ENCODE results near the gene ZNF335. TPM values are rescaled to one million over a fixed set of nuclear protein-coding genes. Genes with fewer than 3 reads are reported as not detected.

Gene ZNF335
- total RNA-seq, 3 donors from 2014 or later = 39.7 to 46.4 (median 41.6) TPM

DNA sequence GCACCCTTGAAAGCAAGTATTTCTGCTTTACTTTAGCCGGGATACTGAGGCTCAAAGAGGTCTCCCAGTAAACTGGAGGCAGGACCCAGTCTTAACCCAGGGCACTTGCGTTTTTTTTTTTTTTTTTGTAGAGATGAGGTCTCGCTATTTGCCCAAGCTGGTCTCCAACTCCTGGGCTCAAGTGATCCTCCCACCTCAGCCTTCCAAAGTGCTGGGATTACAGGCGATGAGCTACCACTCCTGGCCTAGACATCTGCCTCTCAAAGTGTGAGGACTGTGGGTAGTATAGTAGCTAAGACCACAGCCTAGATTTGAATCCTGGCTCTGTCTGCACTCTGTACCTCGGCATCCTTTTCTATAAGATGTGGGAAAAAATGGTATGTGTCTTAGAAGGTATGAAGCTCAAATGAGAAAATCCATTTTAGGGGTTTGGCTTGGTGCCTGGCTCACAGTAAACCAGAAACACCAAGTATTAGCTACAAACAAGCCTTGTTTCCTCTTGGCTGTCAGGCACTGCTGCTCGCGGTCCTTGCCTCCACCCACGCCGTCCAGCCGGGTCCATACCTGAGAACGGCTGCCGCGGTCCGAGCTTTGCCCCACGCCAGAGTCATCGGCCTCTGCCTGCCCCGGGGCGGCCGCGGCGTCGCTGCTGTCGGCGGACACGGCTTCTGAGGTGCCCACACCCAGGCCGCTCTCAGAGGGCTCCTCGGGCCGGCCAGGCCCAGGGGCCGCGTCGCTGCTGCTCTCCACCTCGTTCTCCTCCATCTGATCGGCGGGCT lies 1.2 kb downstream of the ZNF335 start:
- peaks cover 23% of the 10 kb centered on the region for H3K4me1 Mint-ChIP-seq (ENCODE audit: low read depth)
- no peaks in the 10 kb centered on the region for H3K27me3 Mint-ChIP-seq (ENCODE audit: low read depth)
- DNase-seq = no peak
- peak overlapping the region; percentile 94 for H3K4me3 Mint-ChIP-seq
- peak in 1 of 2 donors; percentile 1 for ATAC-seq
- H3K36me3 Mint-ChIP-seq (ENCODE audit: insufficient read depth) = peaks cover 11% of the 10 kb centered on the region
- no peaks in the 10 kb centered on the region for H3K9me3 Mint-ChIP-seq

DNA sequence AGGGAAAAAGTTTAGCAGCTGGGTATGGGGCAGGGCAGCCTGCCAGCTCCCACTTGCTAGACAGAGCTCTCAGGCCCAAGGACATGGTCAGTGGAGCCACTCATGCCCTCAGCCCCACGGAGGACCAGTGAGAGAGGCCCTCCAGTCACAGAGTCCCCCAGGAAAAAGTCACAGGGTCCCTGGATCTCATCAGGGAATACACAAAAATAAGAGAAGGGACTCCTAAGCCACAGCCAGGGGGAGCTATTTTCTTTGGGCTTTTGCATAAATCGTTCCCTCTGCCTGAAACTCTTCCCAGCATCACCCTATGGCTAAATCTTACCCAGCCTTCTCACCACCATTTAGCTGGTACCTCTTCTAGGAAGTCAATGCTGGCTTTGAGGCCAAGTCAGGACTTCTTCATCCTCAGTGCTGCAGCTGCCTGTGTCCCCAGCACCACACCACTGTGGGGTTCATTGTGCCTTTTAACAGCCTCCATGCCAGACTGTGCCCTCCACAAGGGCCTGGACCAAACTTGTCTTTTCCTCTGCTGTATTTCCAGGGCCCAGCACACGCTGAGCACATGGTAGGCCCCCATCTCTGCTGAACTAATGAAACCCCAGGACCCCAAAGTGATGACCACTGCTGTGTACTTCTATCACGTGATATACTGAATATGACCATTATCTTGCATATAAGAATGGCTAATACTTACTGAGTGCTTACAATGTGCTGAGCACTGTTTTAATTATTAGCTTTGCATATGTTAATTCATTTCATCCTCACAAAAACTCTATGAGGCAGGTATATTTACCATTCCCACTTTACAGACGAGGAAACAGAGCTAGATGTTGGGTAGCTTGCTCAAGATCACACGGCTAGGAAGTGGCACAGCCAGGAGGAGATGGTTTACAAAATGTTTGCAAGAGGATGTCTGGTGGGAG lies 2.0 kb downstream of the ZNF335 start:
- Mint-ChIP-seq H3K4me3 (peak overlapping the region; percentile 94), H3K27me3 (ENCODE audit: low read depth) (no peaks in the 10 kb centered on the region), H3K9me3 (no peaks in the 10 kb centered on the region), H3K36me3 (ENCODE audit: insufficient read depth) (peaks cover 17% of the 10 kb centered on the region), H3K4me1 (ENCODE audit: low read depth) (peaks cover 23% of the 10 kb centered on the region)
- DNase-seq (no peak), ATAC-seq (no peak)

DNA sequence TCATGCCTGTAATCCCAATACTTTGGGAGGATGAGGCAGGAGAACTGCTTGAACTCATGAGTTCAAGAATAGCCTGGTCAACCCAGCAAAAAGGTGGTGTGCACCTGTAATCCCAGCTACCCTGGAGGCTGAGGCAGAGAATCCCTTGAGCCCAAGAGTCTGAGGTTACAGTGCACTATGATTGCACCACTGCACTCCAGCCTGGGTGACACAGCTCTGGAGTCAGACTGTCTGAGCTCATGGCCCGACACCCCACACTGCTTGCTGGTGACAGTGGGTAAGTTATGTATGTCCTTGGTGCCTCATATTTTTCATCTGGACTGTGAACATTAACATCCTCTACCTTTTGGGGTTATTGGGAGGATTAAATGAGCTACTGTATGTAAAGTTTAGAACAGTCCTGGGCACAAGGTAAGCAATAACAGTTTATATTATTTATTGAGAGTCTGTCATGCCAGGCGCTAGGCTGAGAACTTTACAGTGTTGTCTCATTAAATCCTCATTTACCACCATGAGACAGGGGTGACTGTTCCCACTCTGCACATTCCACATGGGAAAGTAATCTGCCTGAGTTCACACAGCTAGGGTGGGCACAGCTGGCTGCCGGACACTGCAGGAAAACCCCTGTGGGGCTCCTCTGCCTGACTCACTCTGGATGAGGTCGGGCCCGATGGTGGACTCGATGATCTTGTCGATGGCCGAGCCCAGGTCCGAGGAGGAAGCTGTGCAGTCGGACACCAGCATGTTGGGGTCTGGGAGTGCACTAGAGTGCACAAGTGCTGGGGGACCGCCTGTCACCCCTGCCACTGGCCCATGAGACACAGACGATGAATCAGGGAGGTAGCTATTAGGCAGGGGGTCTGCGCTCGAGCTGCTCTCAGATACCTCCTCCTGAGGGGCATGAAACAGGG lies 2.9 kb downstream of the ZNF335 start:
- no peaks in the 10 kb centered on the region for H3K27me3 Mint-ChIP-seq (ENCODE audit: low read depth)
- DNase-seq (no peak), ATAC-seq (no peak)
- peak overlapping the region; percentile 94 for H3K4me3 Mint-ChIP-seq
- H3K36me3 Mint-ChIP-seq (ENCODE audit: insufficient read depth) = peaks cover 20% of the 10 kb centered on the region
- H3K9me3 Mint-ChIP-seq = no peaks in the 10 kb centered on the region
- peaks cover 23% of the 10 kb centered on the region for H3K4me1 Mint-ChIP-seq (ENCODE audit: low read depth)

DNA sequence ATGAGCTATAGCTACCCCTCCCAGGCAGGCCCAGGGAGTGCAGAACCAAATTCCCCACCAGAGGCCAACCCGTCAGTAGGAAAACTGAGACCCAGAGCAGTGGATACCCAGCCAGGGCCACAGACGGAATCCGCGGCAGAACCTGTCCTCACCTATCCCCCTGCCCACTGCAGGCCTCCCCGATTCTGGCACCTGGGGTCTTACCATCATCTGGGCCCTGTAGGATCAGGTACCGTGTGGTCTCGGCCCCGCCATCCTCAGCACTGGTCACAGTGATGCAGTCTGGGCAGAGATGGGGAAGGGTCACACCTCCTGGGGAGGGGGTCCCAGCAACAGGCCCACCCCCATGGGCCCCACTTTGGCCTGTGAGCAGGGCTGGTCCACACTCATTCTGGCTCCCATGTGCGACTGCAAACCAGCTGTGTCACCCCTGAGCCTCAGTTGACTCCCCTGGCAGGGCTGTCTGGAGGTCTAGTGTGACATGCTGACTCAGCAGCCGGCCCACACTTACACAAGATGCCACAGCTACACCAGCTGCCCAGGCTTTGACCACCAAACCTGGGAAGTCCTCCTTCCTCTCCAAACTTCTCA lies 3.8 kb downstream of the ZNF335 start:
- Mint-ChIP-seq H3K9me3 (no peaks in the 10 kb centered on the region), H3K4me1 (ENCODE audit: low read depth) (peaks cover 23% of the 10 kb centered on the region), H3K27me3 (ENCODE audit: low read depth) (no peaks in the 10 kb centered on the region), H3K4me3 (no peak overlapping the region), H3K36me3 (ENCODE audit: insufficient read depth) (peaks cover 23% of the 10 kb centered on the region)
- DNase-seq = no peak
- no peak for ATAC-seq

DNA sequence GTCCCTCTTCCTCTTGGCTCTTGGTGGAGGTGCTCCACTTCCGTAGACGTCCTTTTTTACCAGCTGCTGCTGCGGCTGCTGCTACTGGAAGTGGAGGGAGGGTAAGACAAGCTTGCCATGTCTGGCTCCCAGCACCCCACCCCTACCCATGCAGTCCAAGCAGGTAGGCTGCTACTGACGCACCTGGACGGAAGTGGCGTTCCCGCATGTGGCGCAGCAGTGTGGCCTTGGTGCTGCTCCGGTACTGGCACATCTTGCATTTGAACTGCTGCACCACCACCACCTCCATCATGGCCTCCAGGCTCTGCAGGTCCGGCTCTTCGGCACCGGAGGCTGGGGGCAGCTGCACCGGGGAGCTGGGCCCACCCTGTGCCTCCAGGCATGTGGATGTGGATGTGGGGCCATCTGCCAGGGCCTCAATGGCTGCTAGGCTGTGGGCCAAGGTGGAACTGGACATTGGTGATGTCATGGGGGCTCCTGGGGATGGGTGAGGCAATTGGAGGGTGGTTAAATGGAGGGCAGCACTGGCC lies 4.4 kb downstream of the ZNF335 start:
- Mint-ChIP-seq H3K27me3 (ENCODE audit: low read depth) (no peaks in the 10 kb centered on the region), H3K4me3 (no peak overlapping the region), H3K9me3 (no peaks in the 10 kb centered on the region), H3K36me3 (ENCODE audit: insufficient read depth) (peaks cover 25% of the 10 kb centered on the region), H3K4me1 (ENCODE audit: low read depth) (peaks cover 22% of the 10 kb centered on the region)
- no peak for ATAC-seq
- DNase-seq = no peak

DNA sequence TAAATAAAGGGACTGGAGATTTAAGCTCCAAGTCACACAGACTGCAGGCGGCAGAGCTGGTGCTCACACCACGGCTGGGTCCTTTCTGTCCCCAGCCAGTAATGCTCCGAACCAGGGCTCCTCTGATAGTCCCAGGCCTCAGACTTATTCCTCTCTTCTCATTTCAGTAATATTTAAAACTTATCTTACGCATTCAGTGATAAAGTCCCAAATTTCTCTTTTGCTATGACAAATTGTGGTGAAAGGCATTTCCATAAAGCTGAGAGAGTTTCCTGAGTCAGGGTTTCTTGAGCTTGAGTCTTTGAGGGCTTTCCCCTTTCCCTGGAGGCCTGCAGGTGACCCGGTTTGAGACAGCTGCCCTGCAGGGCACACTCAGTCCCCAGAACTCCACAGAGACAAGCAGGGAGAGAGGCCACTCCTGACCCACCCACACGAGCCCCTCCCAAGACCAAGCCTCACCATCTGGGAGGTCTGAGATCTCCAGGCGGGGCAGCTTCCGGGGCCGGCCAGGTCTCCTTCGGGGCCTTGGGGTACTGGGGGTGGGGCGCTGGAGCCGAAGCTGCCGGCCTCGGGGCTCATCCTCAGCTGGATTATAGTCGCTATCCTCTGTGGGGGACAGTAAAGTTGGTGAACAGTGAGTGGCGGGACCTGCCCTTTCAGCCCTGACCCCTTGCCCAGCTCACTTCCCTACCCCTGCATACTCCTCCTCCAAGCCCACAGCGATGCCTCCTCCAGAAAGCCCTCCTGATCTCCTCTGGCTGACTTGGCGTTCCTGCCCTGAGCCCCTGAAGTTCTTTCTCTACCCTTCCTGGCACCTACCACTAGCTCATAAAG lies 6.6 kb downstream of the ZNF335 start:
- H3K27me3 Mint-ChIP-seq (ENCODE audit: low read depth) = no peaks in the 10 kb centered on the region
- H3K9me3 Mint-ChIP-seq = no peaks in the 10 kb centered on the region

DNA sequence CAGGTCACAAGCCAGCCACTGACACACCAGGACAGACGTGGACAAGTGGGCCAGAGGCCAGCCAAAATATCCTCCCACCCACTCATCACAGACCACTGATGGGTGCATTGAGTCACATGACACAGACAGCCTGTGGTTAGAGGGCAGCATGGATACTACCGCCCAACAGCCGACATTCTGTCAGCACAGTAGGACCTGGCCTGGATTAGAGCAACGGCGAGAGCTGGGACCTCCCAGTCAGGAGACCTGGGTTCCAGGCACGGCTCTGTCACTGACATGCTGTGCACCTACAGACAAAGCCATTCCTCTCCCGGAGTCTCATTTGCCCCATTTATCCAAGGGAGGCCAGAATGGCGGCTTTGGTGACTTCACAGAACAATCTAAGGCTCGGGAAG lies 8.0 kb downstream of the ZNF335 start:
- Mint-ChIP-seq H3K4me3 (no peak overlapping the region), H3K36me3 (ENCODE audit: insufficient read depth) (peaks cover 36% of the 10 kb centered on the region), H3K9me3 (no peaks in the 10 kb centered on the region), H3K27me3 (ENCODE audit: low read depth) (no peaks in the 10 kb centered on the region), H3K4me1 (ENCODE audit: low read depth) (peaks cover 3% of the 10 kb centered on the region)
- ATAC-seq = no peak
- DNase-seq = no peak

More for the DNA sequence above, 6.6 kb downstream of the ZNF335 start:
- no peak overlapping the region for H3K4me3 Mint-ChIP-seq
- ATAC-seq (peak in 1 of 2 donors; percentile 18), DNase-seq (no peak)
- H3K4me1 Mint-ChIP-seq (ENCODE audit: low read depth) = peaks cover 15% of the 10 kb centered on the region
- peaks cover 30% of the 10 kb centered on the region for H3K36me3 Mint-ChIP-seq (ENCODE audit: insufficient read depth)

DNA sequence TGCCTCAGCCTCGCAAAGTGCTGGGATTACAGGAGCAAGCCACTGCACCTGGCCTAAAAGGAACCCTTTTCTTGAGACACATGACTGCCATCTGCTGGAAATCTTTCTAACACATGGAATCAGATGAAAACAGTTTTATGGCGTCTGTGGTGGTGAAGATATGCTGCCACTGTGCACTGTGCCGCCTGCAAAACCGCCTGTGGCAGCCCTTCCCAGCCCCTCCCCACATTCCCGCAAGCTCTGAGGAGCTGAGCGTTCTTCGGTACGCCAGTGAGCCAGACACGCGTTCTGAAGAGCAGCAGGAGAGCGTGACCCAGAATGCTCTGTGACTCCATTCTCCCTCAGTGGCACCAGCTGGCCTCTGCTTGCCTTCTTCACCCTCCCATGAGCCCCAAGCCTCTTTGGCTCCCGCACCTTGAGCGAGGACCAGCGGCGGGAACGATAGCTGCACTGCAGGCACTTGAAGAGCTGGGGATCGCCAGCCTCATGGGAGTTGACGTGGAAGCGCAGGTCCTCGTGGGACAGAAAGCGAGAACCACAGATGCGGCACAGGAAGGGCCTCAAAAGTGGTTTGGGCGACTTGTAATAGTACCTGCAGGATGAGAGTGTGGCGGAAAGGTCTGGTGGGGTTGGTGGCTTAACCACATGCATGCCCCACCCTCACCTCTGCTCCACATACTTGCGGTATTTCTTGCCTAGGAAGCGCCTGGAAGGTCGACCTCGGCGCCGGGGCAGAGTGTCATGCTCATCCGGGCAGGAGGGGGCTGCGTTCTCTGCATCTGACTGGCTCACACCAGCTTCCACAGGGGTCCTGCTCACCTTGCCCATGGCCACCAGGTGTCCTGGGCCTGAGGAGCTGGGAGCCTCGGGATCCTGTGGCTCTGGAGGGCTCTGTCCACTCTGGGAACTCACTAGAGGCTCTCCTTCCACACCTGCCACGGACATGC lies 8.7 kb downstream of the ZNF335 start:
- peak in 1 of 2 donors; percentile 59 for ATAC-seq
- DNase-seq = no peak
- H3K4me3 Mint-ChIP-seq = no peak overlapping the region
- H3K9me3 Mint-ChIP-seq = no peaks in the 10 kb centered on the region
- peaks cover under 1% of the 10 kb centered on the region for H3K4me1 Mint-ChIP-seq (ENCODE audit: low read depth)
- no peaks in the 10 kb centered on the region for H3K27me3 Mint-ChIP-seq (ENCODE audit: low read depth)
- peaks cover 43% of the 10 kb centered on the region for H3K36me3 Mint-ChIP-seq (ENCODE audit: insufficient read depth)

DNA sequence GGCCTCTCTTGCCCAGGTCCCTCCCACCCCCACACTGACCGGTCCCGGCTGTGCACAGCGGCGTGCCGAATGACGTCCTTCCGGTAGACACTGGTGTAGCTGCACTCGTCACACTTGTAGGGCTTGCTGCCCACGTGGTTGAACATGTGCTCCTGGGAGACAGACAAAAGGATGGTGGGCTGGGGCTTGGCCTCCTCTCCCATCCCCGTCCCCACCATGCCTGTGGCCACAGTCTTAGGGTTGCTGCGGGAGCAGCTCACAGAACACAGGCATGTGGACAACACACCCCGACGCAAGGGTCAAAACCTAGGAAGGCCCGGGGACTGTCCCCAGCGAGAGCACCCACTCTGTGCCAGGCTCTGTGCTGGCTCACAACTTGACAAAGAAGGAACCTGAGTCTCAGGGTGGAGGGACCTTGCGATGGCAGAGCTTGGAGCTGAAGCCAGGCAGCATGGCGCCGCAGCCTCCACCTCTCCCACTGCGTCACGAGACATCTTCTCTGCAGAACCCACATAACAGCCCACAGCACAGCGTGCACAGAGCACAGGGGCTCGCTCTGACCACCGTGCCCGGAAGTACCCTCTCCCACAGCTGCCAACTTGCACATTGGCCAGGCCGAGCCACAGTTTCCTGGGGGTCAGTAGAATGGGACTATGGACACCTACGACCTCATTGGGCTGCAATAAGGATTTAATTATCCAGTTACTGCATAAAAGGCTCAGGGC lies 9.8 kb downstream of the ZNF335 start:
- DNase-seq (no peak), ATAC-seq (no peak)
- H3K4me3 Mint-ChIP-seq = no peak overlapping the region
- peaks cover 45% of the 10 kb centered on the region for H3K36me3 Mint-ChIP-seq (ENCODE audit: insufficient read depth)
- no peaks in the 10 kb centered on the region for H3K27me3 Mint-ChIP-seq (ENCODE audit: low read depth)
- H3K4me1 Mint-ChIP-seq (ENCODE audit: low read depth) = no peaks in the 10 kb centered on the region
- no peaks in the 10 kb centered on the region for H3K9me3 Mint-ChIP-seq

DNA sequence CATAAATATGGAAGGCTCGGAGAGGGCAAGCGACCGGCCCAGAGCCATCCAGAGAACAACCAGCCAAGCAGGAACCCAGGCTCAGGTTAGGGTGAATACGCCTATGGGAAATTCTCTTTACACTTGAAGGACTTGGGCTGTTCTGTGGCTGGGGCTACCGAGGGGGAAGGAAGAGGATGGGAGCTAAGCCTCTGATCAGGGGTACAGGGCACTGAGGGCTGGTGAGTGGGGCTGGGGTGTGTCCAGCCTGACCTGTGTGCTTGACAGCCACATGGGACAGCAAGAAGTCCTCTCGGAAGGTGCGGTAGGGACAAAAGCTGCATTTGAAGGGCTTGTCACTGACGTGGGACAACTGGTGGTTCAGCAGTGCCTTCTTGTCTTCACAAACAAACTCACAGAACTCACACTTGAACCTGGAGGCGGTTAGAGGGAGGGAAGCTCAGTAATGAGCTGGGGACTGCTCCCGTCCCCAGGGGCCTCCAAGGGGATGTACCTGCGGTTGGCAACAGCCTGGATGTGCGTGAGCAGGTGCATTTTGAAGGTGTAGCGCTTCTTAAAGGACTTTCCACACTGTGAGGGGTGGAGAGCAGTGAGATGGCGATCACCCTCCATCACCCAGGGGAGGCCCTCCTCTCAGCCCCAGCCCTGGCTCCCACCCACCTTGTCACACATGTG lies 11.9 kb downstream of the ZNF335 start:
- Mint-ChIP-seq H3K4me1 (ENCODE audit: low read depth) (no peaks in the 10 kb centered on the region), H3K36me3 (ENCODE audit: insufficient read depth) (peaks cover 42% of the 10 kb centered on the region)

DNA sequence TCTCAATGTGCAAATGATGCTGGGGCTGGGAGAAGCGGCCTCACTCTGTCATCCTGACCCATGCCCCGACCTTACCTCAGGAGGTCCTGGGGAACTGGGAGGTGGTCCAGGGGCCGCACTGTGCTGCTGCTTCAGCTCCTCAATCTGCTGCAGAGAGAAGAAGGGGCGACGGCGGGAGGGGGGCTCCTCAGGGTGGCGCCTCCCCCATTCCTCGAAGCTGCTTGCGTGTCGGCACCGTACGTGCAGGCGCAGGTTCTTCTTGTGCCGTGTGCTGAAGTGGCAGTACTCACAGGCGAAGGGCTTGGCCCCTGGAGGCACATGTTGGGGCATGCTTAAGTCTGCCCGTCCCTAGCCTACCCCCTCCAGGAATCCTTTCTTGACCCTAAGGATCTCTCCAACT lies 12.9 kb downstream of the ZNF335 start:
- Mint-ChIP-seq H3K4me3 (no peak overlapping the region), H3K9me3 (no peaks in the 10 kb centered on the region), H3K27me3 (ENCODE audit: low read depth) (no peaks in the 10 kb centered on the region), H3K36me3 (ENCODE audit: insufficient read depth) (peaks cover 38% of the 10 kb centered on the region), H3K4me1 (ENCODE audit: low read depth) (no peaks in the 10 kb centered on the region)
- DNase-seq (no peak), ATAC-seq (no peak)

More for the DNA sequence above, 11.9 kb downstream of the ZNF335 start:
- no peak for ATAC-seq
- Mint-ChIP-seq H3K4me3 (no peak overlapping the region), H3K9me3 (no peaks in the 10 kb centered on the region), H3K27me3 (ENCODE audit: low read depth) (no peaks in the 10 kb centered on the region)
- no peak for DNase-seq

Data from activated T-cell treated with anti-CD3 and anti-CD28 coated beads, Interleukin-2, amount 50 U/mL, for 4 hours (primary cell).